Prostate gland (tissue), 2 donors: ENCODE data around the gene PDE1C. TPM values are rescaled to one million over a fixed set of nuclear protein-coding genes. Genes with fewer than 3 reads are reported as not detected.

Experiments used
- DNase-seq: peaks from one replicate; pipeline ENCODE4 v3.0.0-alpha.2; 2019; ENCODE audit warnings: low spot score
- H3K27ac ChIP-seq, 2 donors: fragments of 200-600 bp; sonication (generic); 2 replicates each; pipeline ENCODE4 v1.5.1; 2017 to 2019
- H3K27me3 ChIP-seq: fragments of 200-600 bp; sonication (generic); replicated peaks from 2 replicates; pipeline ENCODE4 v1.5.1; 2019; ENCODE audit not compliant: insufficient read depth
- H3K36me3 ChIP-seq, 2 donors: fragments of 200-600 bp; sonication (generic); 1 replicate in 1 of 2; 2 replicates in 1 of 2; pipeline versions ENCODE4 v1.5.1 to v1.8.1; 2017 to 2019
- H3K4me1 ChIP-seq: fragments of 200-600 bp; sonication (generic); replicated peaks from 2 replicates; pipeline ENCODE4 v1.5.1; 2019
- H3K4me3 ChIP-seq, 2 donors: fragments of 200-600 bp; sonication (generic); 2 replicates each; pipeline ENCODE4 v1.5.1; 2017 to 2019
- H3K9me3 ChIP-seq: fragments of 200-600 bp; sonication (generic); 2 replicates; pipeline ENCODE4 v1.5.1; 2017
- POLR2A ChIP-seq: fragments of 450-650 bp; IDR thresholded peaks from one replicate; pipeline ENCODE4 v1.6.1; 2016; ENCODE audit warnings: antibody characterized with exemption, mild to moderate bottlenecking
- POLR2AphosphoS5 ChIP-seq: sonication (generic); formaldehyde crosslinking; IDR thresholded peaks from one replicate; pipeline ENCODE4 v1.6.1; 2017; ENCODE audit warnings: antibody characterized with exemption
- WGBS: methylation state at CpG from one replicate; pipeline ENCODE4 v1.1.5; 2018; 5-methylcytosine and 5-hydroxymethylcytosine counted together
- intact Hi-C: fragments of 100-400 bp; cut with DNase I; formaldehyde crosslinking; loops from one replicate; pipeline ENCODE4 v1.14.2; 2022
- total RNA-seq, 2 donors: library from RNA; depleted of rRNA; stranded (reverse); fragments of >200 nt; gene quantifications; one replicate each; pipeline ENCODE4 v1.1.0, GENCODE V29; 2016
- TF ChIP-seq, protein P1 (sequence below), 4 experiments: fragments of 200-600 bp in 2 of 4; fragments of 450-650 bp in 2 of 4; sonication (generic) in 2 of 4; IDR thresholded peaks; 1 replicate in 3 of 4; 2 replicates in 1 of 4; pipeline ENCODE4 v1.5.1; 2016 to 2019; ENCODE audit warnings: antibody characterized with exemption in 4 of 4, mild to moderate bottlenecking in 2 of 4, moderate library complexity in 2 of 4

The PDE1C gene
- total RNA-seq, 2 donors from 2014 or later: 2.4 to 4.2 TPM

GRCh38 chr7:31883761-31884164 lies 186.4 kb downstream of the PDE1C start:
- Histone ChIP-seq H3K36me3 (no peaks in the 10 kb centered on the region), H3K27ac (no peak overlapping the region), H3K27me3 (no peaks in the 10 kb centered on the region), H3K4me1 (no peaks in the 10 kb centered on the region), H3K4me3 (no peak overlapping the region), H3K9me3 (no peaks in the 10 kb centered on the region)
- WGBS: 23% methylated on average over 3 of the region's 3 CpGs
- intact Hi-C loops: no loop called here
- TF ChIP-seq, protein P1, sequence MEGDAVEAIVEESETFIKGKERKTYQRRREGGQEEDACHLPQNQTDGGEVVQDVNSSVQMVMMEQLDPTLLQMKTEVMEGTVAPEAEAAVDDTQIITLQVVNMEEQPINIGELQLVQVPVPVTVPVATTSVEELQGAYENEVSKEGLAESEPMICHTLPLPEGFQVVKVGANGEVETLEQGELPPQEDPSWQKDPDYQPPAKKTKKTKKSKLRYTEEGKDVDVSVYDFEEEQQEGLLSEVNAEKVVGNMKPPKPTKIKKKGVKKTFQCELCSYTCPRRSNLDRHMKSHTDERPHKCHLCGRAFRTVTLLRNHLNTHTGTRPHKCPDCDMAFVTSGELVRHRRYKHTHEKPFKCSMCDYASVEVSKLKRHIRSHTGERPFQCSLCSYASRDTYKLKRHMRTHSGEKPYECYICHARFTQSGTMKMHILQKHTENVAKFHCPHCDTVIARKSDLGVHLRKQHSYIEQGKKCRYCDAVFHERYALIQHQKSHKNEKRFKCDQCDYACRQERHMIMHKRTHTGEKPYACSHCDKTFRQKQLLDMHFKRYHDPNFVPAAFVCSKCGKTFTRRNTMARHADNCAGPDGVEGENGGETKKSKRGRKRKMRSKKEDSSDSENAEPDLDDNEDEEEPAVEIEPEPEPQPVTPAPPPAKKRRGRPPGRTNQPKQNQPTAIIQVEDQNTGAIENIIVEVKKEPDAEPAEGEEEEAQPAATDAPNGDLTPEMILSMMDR (IDR thresholded peaks at IDR 0.05): no peak
- TF ChIP-seq POLR2AphosphoS5: no peak
- TF ChIP-seq POLR2A: no peak
- DNase-seq: no peak

- H3K27ac ChIP-seq: no peak overlapping the region
- WGBS: 61% methylated on average over 4 of the region's 4 CpGs
- no peaks in the 10 kb centered on the region for H3K9me3 ChIP-seq
- no peaks in the 10 kb centered on the region for H3K27me3 ChIP-seq
- intact Hi-C loops: no loop called here
- TF ChIP-seq POLR2A (no peak), POLR2AphosphoS5 (no peak)
- TF ChIP-seq, protein P1 (IDR thresholded peaks at IDR 0.05): no peak
- no peaks in the 10 kb centered on the region for H3K4me1 ChIP-seq
- no peak for DNase-seq
- no peak overlapping the region for H3K4me3 ChIP-seq
- H3K36me3 ChIP-seq: no peaks in the 10 kb centered on the region
These were observed 188.0 kb downstream of the PDE1C start for GRCh38 chr7:31882187-31882586.

DNA sequence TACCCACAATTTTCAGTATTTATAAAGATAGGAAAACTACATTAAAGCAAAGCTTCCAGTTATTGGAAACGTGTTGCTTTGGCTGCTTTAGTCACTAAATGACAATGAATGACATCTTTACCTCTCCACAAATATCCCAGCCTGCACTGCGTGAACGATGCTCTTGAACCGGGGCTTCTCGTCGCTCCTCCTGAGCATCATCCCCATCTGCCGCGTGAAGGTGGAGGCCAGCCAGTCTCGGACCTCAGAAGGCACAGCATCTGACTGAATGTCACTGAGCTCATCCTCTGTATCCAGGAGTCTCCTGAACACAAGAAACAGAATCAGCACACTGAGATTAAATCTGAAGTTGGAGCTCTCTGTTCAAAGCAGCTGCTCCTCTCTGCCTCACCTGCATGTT lies 191.3 kb downstream of the PDE1C start:
- Histone ChIP-seq H3K4me3 (no peak overlapping the region), H3K36me3 (no peaks in the 10 kb centered on the region), H3K27me3 (no peaks in the 10 kb centered on the region), H3K27ac (no peak overlapping the region), H3K9me3 (no peaks in the 10 kb centered on the region), H3K4me1 (no peaks in the 10 kb centered on the region)
- intact Hi-C loops: no loop called here
- TF ChIP-seq POLR2A (no peak), POLR2AphosphoS5 (no peak)
- TF ChIP-seq, protein P1 (IDR thresholded peaks at IDR 0.05): no peak
- DNase-seq: no peak
- 91% methylated on average over 9 of the region's 9 CpGs for WGBS

DNA sequence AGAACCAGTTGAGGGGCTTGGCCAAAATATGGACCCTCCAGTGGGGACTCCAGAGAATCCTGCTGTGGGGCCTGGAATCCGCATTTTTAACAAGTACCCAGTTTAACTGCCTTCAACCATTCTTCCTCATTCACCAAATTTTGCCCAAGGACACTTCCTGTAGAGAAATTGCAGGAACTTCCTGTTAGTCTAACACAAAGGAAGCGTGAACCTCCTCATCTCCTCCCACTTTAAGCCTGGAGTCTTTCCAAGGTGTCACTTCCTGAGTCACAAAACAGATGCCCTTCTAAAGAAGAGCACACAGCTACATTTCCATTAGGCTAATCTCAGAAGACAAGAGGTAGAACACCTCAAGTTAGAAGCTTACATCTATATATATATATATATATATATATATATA lies 194.8 kb downstream of the PDE1C start:
- 82% methylated on average over 2 of the region's 2 CpGs for WGBS
- H3K4me3 ChIP-seq: no peak overlapping the region
- no peak for DNase-seq
- H3K36me3 ChIP-seq: no peaks in the 10 kb centered on the region
- no peaks in the 10 kb centered on the region for H3K9me3 ChIP-seq
- H3K27me3 ChIP-seq: no peaks in the 10 kb centered on the region
- no peak overlapping the region for H3K27ac ChIP-seq
- TF ChIP-seq POLR2AphosphoS5: no peak
- no peak for TF ChIP-seq POLR2A
- TF ChIP-seq, protein P1 (IDR thresholded peaks at IDR 0.05): no peak
- intact Hi-C loops: no loop called here
- no peaks in the 10 kb centered on the region for H3K4me1 ChIP-seq

GRCh38 chr7:31874631-31875386 lies 195.4 kb downstream of the PDE1C start:
- 97% methylated on average over 4 of the region's 4 CpGs for WGBS
- intact Hi-C loops: no loop called here
- TF ChIP-seq, protein P1 (IDR thresholded peaks at IDR 0.05): no peak
- no peak for TF ChIP-seq POLR2A
- no peak overlapping the region for H3K4me3 ChIP-seq
- H3K27me3 ChIP-seq: no peaks in the 10 kb centered on the region
- DNase-seq: no peak
- no peaks in the 10 kb centered on the region for H3K4me1 ChIP-seq
- H3K36me3 ChIP-seq: no peaks in the 10 kb centered on the region
- no peaks in the 10 kb centered on the region for H3K9me3 ChIP-seq
- no peak overlapping the region for H3K27ac ChIP-seq
